IMR-90 (cell line): ENCODE measurements around the gene GABRD. TPM values are rescaled to one million over a fixed set of nuclear protein-coding genes. Genes with fewer than 3 reads are reported as not detected.

ENCODE experiments used
- ATAC-seq: fragments of 200-7000 bp; cut with Tn5 transposase; 2 replicates; pipeline ENCODE4 v1.9.1; 2020; ENCODE audit warnings: low read depth, mild to moderate bottlenecking, moderate library complexity
- BruUV-seq: library from RNA; stranded (reverse); fragments of 400-500 nt; replicated peaks from 2 replicates; lab custom pipeline; 2021; lab: Mats Ljungman, UMichigan
- CTCF ChIA-PET: fragments of 300-600 bp; formaldehyde crosslinking; extraction: SDS; loops from one replicate; lab custom pipeline; 2021; ENCODE audit warnings: antibody characterized with exemption; lab: Yijun Ruan, JAX
- POLR2A ChIA-PET: fragments of 300-600 bp; sonication (Branson Sonifier 250); formaldehyde crosslinking; loops from one replicate; lab custom pipeline; 2022; ENCODE audit warnings: antibody characterized with exemption; ENCODE audit not compliant: unreplicated experiment; lab: Charles Lee
- DNase-seq: peaks from one replicate; pipeline ENCODE4 v3.0.0; 2013
- H2AFZ ChIP-seq: replicated peaks from 2 replicates; pipeline ENCODE3; 2013; ENCODE audit warnings: low read length, mild to moderate bottlenecking; ENCODE audit not compliant: poor library complexity
- H2AK5ac ChIP-seq: 2 replicates; pipeline ENCODE4 v1.6.1; 2013; ENCODE audit warnings: low read depth, low read length, inconsistent platforms
- H2AK9ac ChIP-seq: replicated peaks from 2 replicates; pipeline ENCODE3; 2013; ENCODE audit warnings: mild to moderate bottlenecking, low read depth, low read length, moderate library complexity; ENCODE audit not compliant: poor library complexity
- H2BK120ac ChIP-seq: 2 replicates; pipeline ENCODE4 v1.6.1; 2013; ENCODE audit warnings: low read depth, low read length, inconsistent platforms
- H2BK15ac ChIP-seq: 3 replicates; pipeline ENCODE4 v1.6.1; 2013; ENCODE audit warnings: low read depth, low read length, inconsistent platforms
- H2BK20ac ChIP-seq: 2 replicates; pipeline ENCODE4 v1.6.1; 2013; ENCODE audit warnings: low read depth, mild to moderate bottlenecking, inconsistent platforms, low read length, moderate library complexity
- H2BK5ac ChIP-seq: 2 replicates; pipeline ENCODE4 v1.6.1; 2013; ENCODE audit warnings: mild to moderate bottlenecking, low read depth, low read length, inconsistent platforms; ENCODE audit not compliant: poor library complexity, severe bottlenecking
- H3K14ac ChIP-seq: replicated peaks from 2 replicates; pipeline ENCODE4 v1.6.1; 2013; ENCODE audit warnings: low read depth, low read length, inconsistent platforms
- H3K18ac ChIP-seq: 2 replicates; pipeline ENCODE4 v1.6.1; 2013; ENCODE audit warnings: low read depth, low read length, control low read depth
- H3K23ac ChIP-seq: 2 replicates; pipeline ENCODE4 v1.6.1; 2013; ENCODE audit warnings: low read depth, low read length, inconsistent platforms
- H3K27ac ChIP-seq: 2 replicates; pipeline ENCODE4 v1.5.1; 2013; ENCODE audit warnings: mild to moderate bottlenecking, control low read depth, low read length; ENCODE audit not compliant: insufficient read depth
- H3K27me3 ChIP-seq: 2 replicates; pipeline ENCODE4 v1.6.1; 2013; ENCODE audit warnings: low read length; ENCODE audit not compliant: control insufficient read depth, insufficient read depth
- H3K36me3 ChIP-seq: 2 replicates; pipeline ENCODE4 v1.6.1; 2013; ENCODE audit warnings: low read length, mixed read lengths; ENCODE audit not compliant: control insufficient read depth, insufficient read depth
- H3K4ac ChIP-seq: 2 replicates; pipeline ENCODE4 v1.6.1; 2013; ENCODE audit warnings: low read depth, low read length, inconsistent platforms
- H3K4me1 ChIP-seq: 2 replicates; pipeline ENCODE4 v1.6.1; 2013; ENCODE audit warnings: low read length, mixed read lengths; ENCODE audit not compliant: control insufficient read depth, insufficient read depth
- H3K4me2 ChIP-seq: 2 replicates; pipeline ENCODE4 v1.6.1; 2013; ENCODE audit warnings: low read depth, mild to moderate bottlenecking, control low read depth, low read length, moderate library complexity
- H3K4me3 ChIP-seq: 2 replicates; pipeline ENCODE4 v1.5.1; 2013; ENCODE audit warnings: low read depth, mild to moderate bottlenecking, control low read depth, low read length, moderate library complexity; ENCODE audit not compliant: insufficient read depth
- H3K56ac ChIP-seq: 2 replicates; pipeline ENCODE4 v1.6.1; 2013; ENCODE audit warnings: low read length, inconsistent platforms; ENCODE audit not compliant: insufficient read depth; ENCODE audit errors: extremely low read depth
- H3K79me1 ChIP-seq, 2 experiments: 2 replicates each; pipeline ENCODE4 v1.6.1; 2013; ENCODE audit warnings: low read length in 2 of 2, inconsistent platforms in 1 of 2, low read depth in 1 of 2
- H3K9ac ChIP-seq: 2 replicates; pipeline ENCODE4 v1.6.1; 2013; ENCODE audit warnings: low read depth, low read length, control low read depth
- H3K9me1 ChIP-seq: 2 replicates; pipeline ENCODE4 v1.6.1; 2013; ENCODE audit warnings: low read length, inconsistent platforms; ENCODE audit not compliant: insufficient read depth
- H3K9me3 ChIP-seq: 2 replicates; pipeline ENCODE4 v1.6.1; 2013; ENCODE audit warnings: low read length; ENCODE audit not compliant: control insufficient read depth, insufficient read depth
- H4K20me1 ChIP-seq: 2 replicates; pipeline ENCODE4 v1.6.1; 2013; ENCODE audit warnings: low read length, inconsistent platforms; ENCODE audit not compliant: insufficient read depth
- H4K5ac ChIP-seq: 2 replicates; pipeline ENCODE4 v1.6.1; 2013; ENCODE audit warnings: mild to moderate bottlenecking, low read depth, low read length, control low read depth
- H4K8ac ChIP-seq, 2 experiments: 2 replicates each; pipeline ENCODE4 v1.6.1; 2013; ENCODE audit warnings: low read depth in 2 of 2, low read length in 2 of 2, control low read depth in 1 of 2, inconsistent platforms in 1 of 2
- H4K91ac ChIP-seq: 2 replicates; pipeline ENCODE4 v1.6.1; 2013; ENCODE audit warnings: low read depth, low read length, inconsistent platforms; ENCODE audit not compliant: insufficient read depth
- BHLHE40 ChIP-seq: fragments of 150-350 bp; IDR thresholded peaks from 2 replicates; pipeline ENCODE4 v1.6.1; 2016; ENCODE audit warnings: mild to moderate bottlenecking, low read depth, low read length
- CHD1 ChIP-seq: IDR thresholded peaks from 2 replicates; pipeline ENCODE4 v1.6.1; 2012; ENCODE audit warnings: low read depth, low read length, improper control_type of control experiment
- CTCF ChIP-seq: conservative IDR thresholded peaks from 2 replicates; pipeline ENCODE4 v1.5.1; 2012; ENCODE audit warnings: mild to moderate bottlenecking, low read depth, low read length, improper control_type of control experiment
- NFE2L2 ChIP-seq: fragments of 150-350 bp; IDR thresholded peaks from 2 replicates; pipeline ENCODE4 v1.6.1; 2016; ENCODE audit warnings: low read depth, mild to moderate bottlenecking, low read length
- POLR2A ChIP-seq: IDR thresholded peaks from 2 replicates; pipeline ENCODE4 v1.6.1; 2012; ENCODE audit warnings: mild to moderate bottlenecking, low read depth, low read length
- RAD21 ChIP-seq: IDR thresholded peaks from 2 replicates; pipeline ENCODE4 v1.6.1; 2012; ENCODE audit warnings: low read length, improper control_type of control experiment
- RCOR1 ChIP-seq: IDR thresholded peaks from 2 replicates; pipeline ENCODE4 v1.6.1; 2012; ENCODE audit warnings: mild to moderate bottlenecking, low read length, improper control_type of control experiment; ENCODE audit not compliant: insufficient replicate concordance
- RFX5 ChIP-seq: IDR thresholded peaks from 2 replicates; pipeline ENCODE4 v1.8.0; 2012; ENCODE audit warnings: low read depth, mild to moderate bottlenecking, low read length, moderate library complexity
- SMC3 ChIP-seq: fragments of 150-350 bp; IDR thresholded peaks from 2 replicates; pipeline ENCODE4 v1.6.1; 2016; ENCODE audit warnings: low read depth, mild to moderate bottlenecking, antibody characterized with exemption, low read length, moderate library complexity
- WGBS, 2 experiments: methylation state at CpG; one replicate each; pipeline versions ENCODE4 v1.1.5 to v1.1.7; 2013; ENCODE audit warnings: missing lambda C conversion rate in 2 of 2; ENCODE audit not compliant: insufficient read length in 1 of 2; ENCODE audit errors: extremely low coverage in 2 of 2; 5-methylcytosine and 5-hydroxymethylcytosine counted together
- dilution Hi-C: fragments of 300-500 bp; cut with HindIII; formaldehyde crosslinking; loops from one replicate; pipeline ENCODE4 v1.14.3; 2018; ENCODE audit warnings: low sequenced_read_pairs; ENCODE audit not compliant: unreplicated experiment
- in situ Hi-C: fragments of 300-500 bp; cut with MboI; formaldehyde crosslinking; loops from 3 replicates; pipeline ENCODE4 v1.14.3; 2019; ENCODE audit warnings: low sequenced_read_pairs, inconsistent platforms, mixed read lengths
- intact Hi-C: fragments of 100-400 bp; cut with micrococcal nuclease; formaldehyde crosslinking; loops from 2 replicates; pipeline ENCODE4 v1.10.0; 2022
- polyA plus RNA-seq, 3 experiments: library from polyadenylated mRNA; depleted of rRNA; stranded (reverse); fragments of >200 nt; gene quantifications; 2 replicates each; pipeline ENCODE4 v1.2.3, GENCODE V29; 2012; ENCODE audit warnings: low replicate concordance in 1 of 3
- total RNA-seq: library from RNA; depleted of rRNA; stranded (reverse); fragments of >200 nt; gene quantifications from 2 replicates; pipeline ENCODE4 v1.2.3, GENCODE V29; 2012

GABRD gene
- total and polyA plus RNA-seq, 2 of the 4 experiments (the other 2 are of a cell fraction): not detected

- Histone ChIP-seq H3K27ac (no peak overlapping the region), H3K9me1 (no peaks in the 10 kb centered on the region), H2BK20ac (no peak overlapping the region), H3K4me1 (peaks cover 2% of the 10 kb centered on the region; the same call in 1 of the 2 replicates), H3K4me2 (no peak overlapping the region), H3K14ac (no peak overlapping the region), H3K4me3 (no peak overlapping the region), H2BK5ac (no peak overlapping the region), H3K27me3 (peaks cover 43% of the 10 kb centered on the region), H3K18ac (no peak overlapping the region), H3K9me3 (peaks cover 5% of the 10 kb centered on the region; the same call in 1 of the 2 replicates), H3K79me1 (no peaks in the 10 kb centered on the region), H2BK15ac (no peak overlapping the region), H2AK9ac (no peak overlapping the region), H2BK120ac (no peak overlapping the region), H4K91ac (no peak overlapping the region), H4K20me1 (no peaks in the 10 kb centered on the region; the same call in 1 of the 2 replicates), H2AFZ (peak overlapping the region; percentile 41), H3K23ac (no peak overlapping the region), H4K8ac (no peak overlapping the region), H3K4ac (no peak overlapping the region), H3K36me3 (no peaks in the 10 kb centered on the region), H3K56ac (no peak overlapping the region), H2AK5ac (no peak overlapping the region), H3K9ac (no peak overlapping the region), H4K5ac (no peak overlapping the region)
- ChIA-PET POLR2A (no interaction called here), CTCF (no interaction called here)
- in situ Hi-C loops: loop anchor here (10.0 kb wide), 1 partner anchor 87 kb away; no protein-coding TSS in a partner anchor
- DNase-seq (no peak), ATAC-seq (no peak)
- TF ChIP-seq RFX5: no peak
- TF ChIP-seq POLR2A: no peak
- TF ChIP-seq CTCF: no peak
- TF ChIP-seq RAD21: no peak
- TF ChIP-seq CHD1: no peak
- no peak for TF ChIP-seq NFE2L2
- no peak for TF ChIP-seq RCOR1
- TF ChIP-seq BHLHE40: no peak
- TF ChIP-seq SMC3: no peak
- dilution Hi-C loops: no loop called here
- no TSS peak for BruUV-seq
- WGBS, 2 experiments: 80% methylated on average over 1 of the region's 4 CpGs; no CpG with 5 or more reads in 1 of the 2 experiments
- intact Hi-C loops: no loop called here
These were observed 22.7 kb downstream of the GABRD start for GRCh38 chr1:2041887-2042286.
